Stimulated activated CD4-positive, alpha-beta T cell treated with anti-CD3 and anti-CD28 coated beads, Interleukin-1b, Interleukin-23, amount 100 ng/mL, for 24 hours (primary cell): Measurements from ENCODE around the gene CMYA5.
"Not testable (repeated sequence)": the region's sequence is repeated elsewhere in the genome, so short reads cannot be mapped to it uniquely, and the experiment has no call there.

Source experiments
- DNase-seq, 4 experiments: peaks; one replicate each; pipeline ENCODE4 v3.0.0-alpha.2; 2020; ENCODE audit warnings: low read depth in 4 of 4, low spot score in 1 of 4

The CMYA5 gene

GRCh38 chr5:79746642-79747569 lies 57.3 kb downstream of the CMYA5 start:
- no peak for DNase-seq

- DNase-seq, result no peak
These were observed 61.2 kb downstream of the CMYA5 start for GRCh38 chr5:79750611-79751510.

- DNase-seq, result no peak
These were observed 63.5 kb downstream of the CMYA5 start for GRCh38 chr5:79753092-79753491.

GRCh38 chr5:79753877-79754645 lies 64.4 kb downstream of the CMYA5 start:
- DNase-seq, result no peak

- DNase-seq, result no peak
These were observed 65.4 kb downstream of the CMYA5 start for GRCh38 chr5:79754865-79755555.

GRCh38 chr5:79756076-79756475 lies 66.4 kb downstream of the CMYA5 start:
- DNase-seq, result no peak

GRCh38 chr5:79759436-79759835 lies 69.8 kb downstream of the CMYA5 start:
- DNase-seq, result no peak

GRCh38 chr5:79759848-79760247 lies 70.2 kb downstream of the CMYA5 start:
- no peak for DNase-seq

- DNase-seq, result no peak
These were observed 73.3 kb downstream of the CMYA5 start for GRCh38 chr5:79762929-79763328.

GRCh38 chr5:79764147-79764546 lies 74.5 kb downstream of the CMYA5 start:
- not testable (repeated sequence) for DNase-seq

- DNase-seq, result no peak
These were observed 81.8 kb downstream of the CMYA5 start for GRCh38 chr5:79771387-79771786.

- no peak for DNase-seq
These were observed 83.0 kb downstream of the CMYA5 start for GRCh38 chr5:79772651-79773050.

GRCh38 chr5:79773612-79774011 lies 84.0 kb downstream of the CMYA5 start:
- DNase-seq, result no peak

- DNase-seq, result no peak
These were observed 84.7 kb downstream of the CMYA5 start for GRCh38 chr5:79774171-79774854.

GRCh38 chr5:79774855-79775237 lies 85.2 kb downstream of the CMYA5 start:
- no peak for DNase-seq

- not testable (repeated sequence) for DNase-seq
These were observed 95.1 kb downstream of the CMYA5 start for GRCh38 chr5:79784741-79785140.

GRCh38 chr5:79785983-79786382 lies 96.3 kb downstream of the CMYA5 start:
- no peak for DNase-seq

- DNase-seq, result no peak
These were observed 97.8 kb downstream of the CMYA5 start for GRCh38 chr5:79787448-79787847.

- DNase-seq, result no peak
These were observed 102.2 kb downstream of the CMYA5 start for GRCh38 chr5:79791843-79792242.

GRCh38 chr5:79792463-79792862 lies 102.8 kb downstream of the CMYA5 start:
- no peak for DNase-seq
